GM23338 (cell line): ENCODE results near the gene KLHL26. TPM values are rescaled to one million over a fixed set of nuclear protein-coding genes. Genes with fewer than 3 reads are reported as not detected.

Experiments used
- ATAC-seq: fragments of 200-7000 bp; cut with Tn5 transposase; 3 replicates; pipeline ENCODE4 v1.9.1; 2020
- DNase-seq: peaks from one replicate; pipeline ENCODE4 v3.0.0-alpha.2; 2015; ENCODE audit warnings: low spot score
- H2AFZ ChIP-seq: fragments of 200-600 bp; sonication (generic); 2 replicates; pipeline ENCODE4 v1.8.0; 2016; ENCODE audit warnings: antibody characterized with exemption, mild to moderate bottlenecking, moderate library complexity
- H3F3A ChIP-seq: fragments of 200-600 bp; sonication (generic); replicated peaks from 2 replicates; pipeline ENCODE4 v1.8.0; 2017; ENCODE audit warnings: antibody characterized with exemption, mixed run types, low read depth
- H3K27ac ChIP-seq: fragments of 200-600 bp; sonication (generic); 2 replicates; pipeline ENCODE4 v1.6.1; 2016; ENCODE audit warnings: low read depth
- H3K27me3 ChIP-seq: fragments of 200-600 bp; sonication (generic); 2 replicates; pipeline ENCODE4 v1.8.0; 2016; ENCODE audit warnings: mild to moderate bottlenecking, mixed run types, moderate library complexity; ENCODE audit not compliant: insufficient read depth
- H3K36me3 ChIP-seq: fragments of 200-600 bp; sonication (generic); 2 replicates; pipeline ENCODE4 v1.8.0; 2016; ENCODE audit warnings: mild to moderate bottlenecking; ENCODE audit not compliant: insufficient read depth
- H3K4me1 ChIP-seq: fragments of 200-600 bp; sonication (generic); 2 replicates; pipeline ENCODE4 v1.8.0; 2016; ENCODE audit warnings: mild to moderate bottlenecking, moderate library complexity; ENCODE audit not compliant: insufficient read depth
- H3K4me2 ChIP-seq: fragments of 200-600 bp; sonication (generic); 2 replicates; pipeline ENCODE4 v1.7.1; 2017; ENCODE audit warnings: mixed run types
- H3K4me3 ChIP-seq: fragments of 200-600 bp; sonication (generic); 2 replicates; pipeline ENCODE4 v1.6.1; 2016; ENCODE audit warnings: mixed run types
- H3K79me2 ChIP-seq: fragments of 200-600 bp; sonication (generic); replicated peaks from 2 replicates; pipeline ENCODE4 v1.8.0; 2017; ENCODE audit warnings: mild to moderate bottlenecking; ENCODE audit not compliant: insufficient read depth
- H3K9me2 ChIP-seq: fragments of 200-600 bp; sonication (generic); 2 replicates; pipeline ENCODE4 v1.8.0; 2017; ENCODE audit not compliant: insufficient read depth
- H4K20me1 ChIP-seq: fragments of 200-600 bp; sonication (generic); replicated peaks from 2 replicates; pipeline ENCODE4 v1.8.0; 2017; ENCODE audit warnings: mild to moderate bottlenecking; ENCODE audit not compliant: insufficient read depth
- H3K27ac Mint-ChIP-seq: 2 replicates; pipeline ENCODE4 v1.8.0; 2020; ENCODE audit warnings: inconsistent platforms, mild to moderate bottlenecking, moderate library complexity, mixed read lengths
- H3K27me3 Mint-ChIP-seq: 3 replicates; pipeline ENCODE4 v1.8.0; 2022; ENCODE audit warnings: low read depth, mild to moderate bottlenecking, moderate library complexity, mixed read lengths, inconsistent platforms; ENCODE audit not compliant: insufficient read depth, poor library complexity
- H3K36me3 Mint-ChIP-seq: 3 replicates; pipeline ENCODE4 v1.8.0; 2021; ENCODE audit warnings: low read depth, mild to moderate bottlenecking, inconsistent platforms, moderate library complexity, mixed read lengths
- H3K4me1 Mint-ChIP-seq: 3 replicates; pipeline ENCODE4 v1.8.0; 2020; ENCODE audit warnings: mild to moderate bottlenecking, inconsistent platforms, mixed read lengths
- H3K4me3 Mint-ChIP-seq: 3 replicates; pipeline ENCODE4 v1.8.0; 2021; ENCODE audit warnings: moderate library complexity, mild to moderate bottlenecking, inconsistent platforms, mixed read lengths
- H3K9me3 Mint-ChIP-seq: 3 replicates; pipeline ENCODE4 v1.8.0; 2020; ENCODE audit warnings: moderate library complexity, mild to moderate bottlenecking, inconsistent platforms, mixed read lengths
- EZH2 ChIP-seq: fragments of 200-600 bp; sonication (generic); IDR thresholded peaks from one replicate; pipeline ENCODE4 v1.8.0; 2017; ENCODE audit warnings: antibody characterized with exemption, mild to moderate bottlenecking, low read depth; ENCODE audit not compliant: unreplicated experiment
- EZH2phosphoT487 ChIP-seq: fragments of 200-600 bp; sonication (generic); IDR thresholded peaks from one replicate; pipeline ENCODE4 v1.8.1; 2018; ENCODE audit warnings: antibody characterized with exemption; ENCODE audit not compliant: unreplicated experiment
- NANOG ChIP-seq: IDR thresholded peaks from 2 replicates; pipeline ENCODE4 v1.6.1; 2016; ENCODE audit warnings: antibody characterized with exemption, borderline replicate concordance
- POLR2AphosphoS5 ChIP-seq: IDR thresholded peaks from 2 replicates; pipeline ENCODE4 v1.6.1; 2016; ENCODE audit warnings: antibody characterized with exemption, low read depth
- STAT1 ChIP-seq: IDR thresholded peaks from one replicate; pipeline ENCODE4 v1.6.1; 2016; ENCODE audit warnings: antibody characterized with exemption; ENCODE audit not compliant: unreplicated experiment
- ZNF114 ChIP-seq: fragments of 250-450 bp; sonication (Bioruptor Pico); IDR thresholded peaks from 2 replicates; pipeline ENCODE4 v1.5.0; 2020; ENCODE audit warnings: mild to moderate bottlenecking, moderate library complexity
- polyA plus RNA-seq: library from polyadenylated mRNA; unstranded; fragments of >200 nt; fragmentation: Nextera tagmentation; extraction: Ambion mirVana; gene quantifications from 2 replicates; pipeline ENCODE4 v1.2.1, GENCODE V29; 2016
- total RNA-seq: library from RNA; depleted of rRNA; stranded (reverse); fragments of >200 nt; shearing (Covaris generic); gene quantifications from 2 replicates; pipeline ENCODE4 v1.2.3, GENCODE V29; 2014
- TF ChIP-seq, protein P1 (sequence below), 2 experiments: fragments of 200-600 bp in 1 of 2; sonication (generic) in 1 of 2; conservative IDR thresholded peaks; 2 replicates each; pipeline versions ENCODE4 v1.5.1 to v1.6.1; 2016 to 2017; ENCODE audit warnings: antibody characterized with exemption in 2 of 2, low read depth in 2 of 2, mild to moderate bottlenecking in 2 of 2, moderate library complexity in 1 of 2
- TF ChIP-seq, protein P2 (sequence below): IDR thresholded peaks from one replicate; pipeline ENCODE4 v1.6.1; 2018; ENCODE audit warnings: antibody characterized with exemption; ENCODE audit not compliant: unreplicated experiment

Gene KLHL26
- total and polyA plus RNA-seq, 2 experiments from 2014 or later, result 3.6 to 11.2 TPM

DNA sequence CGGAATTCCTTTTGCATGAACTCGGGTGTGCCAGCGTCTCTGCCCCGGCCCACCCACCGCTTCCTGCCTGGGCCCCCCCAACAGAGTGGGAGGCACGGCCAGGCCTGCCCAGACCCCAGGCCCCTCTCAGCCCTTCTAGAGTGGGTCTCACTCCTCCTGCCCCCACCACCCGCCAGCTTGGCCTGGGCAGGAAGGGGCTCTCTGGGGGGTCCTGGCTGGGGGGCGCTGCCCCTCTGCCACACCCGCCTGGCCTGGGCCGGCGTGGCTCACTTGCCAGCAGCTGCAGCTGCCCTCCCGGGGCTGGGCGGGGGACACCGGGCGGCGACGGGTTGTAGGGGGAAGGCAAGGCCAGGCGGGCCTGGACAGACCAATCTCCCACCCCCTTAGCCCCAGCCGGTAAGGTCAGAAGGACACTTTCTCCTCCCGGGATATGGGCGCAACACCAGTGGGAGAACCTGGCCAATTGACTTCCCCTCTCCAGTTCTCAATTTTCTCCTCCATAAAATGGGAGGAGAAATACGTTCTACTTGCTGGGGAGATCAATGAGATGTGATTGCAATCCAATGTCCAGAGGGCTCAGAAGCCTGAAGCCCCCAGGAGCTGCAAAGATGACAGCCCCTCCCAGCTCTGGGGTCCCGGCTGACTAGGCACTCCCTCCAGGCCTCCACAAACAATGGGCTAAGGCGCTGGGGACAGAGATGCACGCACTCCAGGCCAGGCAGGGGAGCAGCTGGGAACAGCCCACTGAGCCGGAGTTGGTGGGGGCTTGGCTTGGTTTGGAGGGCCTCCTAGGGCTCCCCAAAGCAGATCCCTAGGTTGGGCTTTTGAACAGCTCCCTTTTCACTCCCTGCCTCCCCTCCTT lies 32.6 kb upstream of the KLHL26 start:
- Histone ChIP-seq H3K27ac (no peak overlapping the region), H3K4me3 (peak overlapping the region; percentile 57), H3K4me2 (peak overlapping the region; percentile 96), H3K36me3 (no peaks in the 10 kb centered on the region), H3K4me1 (peaks cover 32% of the 10 kb centered on the region), H3K9me2 (no peaks in the 10 kb centered on the region), H3K79me2 (no peaks in the 10 kb centered on the region), H3K27me3 (peaks cover 87% of the 10 kb centered on the region), H3F3A (peaks cover 25% of the 10 kb centered on the region), H4K20me1 (0 out of 2 replicates have a peak, but pooled peaks cover 7% of the 10 kb centered on the region), H2AFZ (no peak overlapping the region)
- H3K27ac Mint-ChIP-seq, result no peak overlapping the region
- peaks cover 77% of the 10 kb centered on the region for H3K27me3 Mint-ChIP-seq
- peaks cover 2% of the 10 kb centered on the region; the same call in 1 of the 3 replicates for H3K36me3 Mint-ChIP-seq
- peak; percentile 29 for ATAC-seq
- DNase-seq, result peak; percentile 59
- H3K4me3 Mint-ChIP-seq, result peak overlapping the region; percentile 67; the same call in 2 of the 3 replicates
- H3K9me3 Mint-ChIP-seq, result no peaks in the 10 kb centered on the region; the same call in 2 of the 3 replicates
- peaks cover 29% of the 10 kb centered on the region for H3K4me1 Mint-ChIP-seq
- TF ChIP-seq, protein P1, sequence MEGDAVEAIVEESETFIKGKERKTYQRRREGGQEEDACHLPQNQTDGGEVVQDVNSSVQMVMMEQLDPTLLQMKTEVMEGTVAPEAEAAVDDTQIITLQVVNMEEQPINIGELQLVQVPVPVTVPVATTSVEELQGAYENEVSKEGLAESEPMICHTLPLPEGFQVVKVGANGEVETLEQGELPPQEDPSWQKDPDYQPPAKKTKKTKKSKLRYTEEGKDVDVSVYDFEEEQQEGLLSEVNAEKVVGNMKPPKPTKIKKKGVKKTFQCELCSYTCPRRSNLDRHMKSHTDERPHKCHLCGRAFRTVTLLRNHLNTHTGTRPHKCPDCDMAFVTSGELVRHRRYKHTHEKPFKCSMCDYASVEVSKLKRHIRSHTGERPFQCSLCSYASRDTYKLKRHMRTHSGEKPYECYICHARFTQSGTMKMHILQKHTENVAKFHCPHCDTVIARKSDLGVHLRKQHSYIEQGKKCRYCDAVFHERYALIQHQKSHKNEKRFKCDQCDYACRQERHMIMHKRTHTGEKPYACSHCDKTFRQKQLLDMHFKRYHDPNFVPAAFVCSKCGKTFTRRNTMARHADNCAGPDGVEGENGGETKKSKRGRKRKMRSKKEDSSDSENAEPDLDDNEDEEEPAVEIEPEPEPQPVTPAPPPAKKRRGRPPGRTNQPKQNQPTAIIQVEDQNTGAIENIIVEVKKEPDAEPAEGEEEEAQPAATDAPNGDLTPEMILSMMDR (conservative IDR thresholded peaks at IDR 0.05; ENCODE audit: low read depth in 2 of 2), result no peak
- TF ChIP-seq POLR2AphosphoS5, result no peak
- TF ChIP-seq, protein P2, sequence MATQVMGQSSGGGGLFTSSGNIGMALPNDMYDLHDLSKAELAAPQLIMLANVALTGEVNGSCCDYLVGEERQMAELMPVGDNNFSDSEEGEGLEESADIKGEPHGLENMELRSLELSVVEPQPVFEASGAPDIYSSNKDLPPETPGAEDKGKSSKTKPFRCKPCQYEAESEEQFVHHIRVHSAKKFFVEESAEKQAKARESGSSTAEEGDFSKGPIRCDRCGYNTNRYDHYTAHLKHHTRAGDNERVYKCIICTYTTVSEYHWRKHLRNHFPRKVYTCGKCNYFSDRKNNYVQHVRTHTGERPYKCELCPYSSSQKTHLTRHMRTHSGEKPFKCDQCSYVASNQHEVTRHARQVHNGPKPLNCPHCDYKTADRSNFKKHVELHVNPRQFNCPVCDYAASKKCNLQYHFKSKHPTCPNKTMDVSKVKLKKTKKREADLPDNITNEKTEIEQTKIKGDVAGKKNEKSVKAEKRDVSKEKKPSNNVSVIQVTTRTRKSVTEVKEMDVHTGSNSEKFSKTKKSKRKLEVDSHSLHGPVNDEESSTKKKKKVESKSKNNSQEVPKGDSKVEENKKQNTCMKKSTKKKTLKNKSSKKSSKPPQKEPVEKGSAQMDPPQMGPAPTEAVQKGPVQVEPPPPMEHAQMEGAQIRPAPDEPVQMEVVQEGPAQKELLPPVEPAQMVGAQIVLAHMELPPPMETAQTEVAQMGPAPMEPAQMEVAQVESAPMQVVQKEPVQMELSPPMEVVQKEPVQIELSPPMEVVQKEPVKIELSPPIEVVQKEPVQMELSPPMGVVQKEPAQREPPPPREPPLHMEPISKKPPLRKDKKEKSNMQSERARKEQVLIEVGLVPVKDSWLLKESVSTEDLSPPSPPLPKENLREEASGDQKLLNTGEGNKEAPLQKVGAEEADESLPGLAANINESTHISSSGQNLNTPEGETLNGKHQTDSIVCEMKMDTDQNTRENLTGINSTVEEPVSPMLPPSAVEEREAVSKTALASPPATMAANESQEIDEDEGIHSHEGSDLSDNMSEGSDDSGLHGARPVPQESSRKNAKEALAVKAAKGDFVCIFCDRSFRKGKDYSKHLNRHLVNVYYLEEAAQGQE, result no peak
- no peak for TF ChIP-seq STAT1
- no peak for TF ChIP-seq NANOG
- TF ChIP-seq EZH2phosphoT487, result no peak
- no peak for TF ChIP-seq EZH2

DNA sequence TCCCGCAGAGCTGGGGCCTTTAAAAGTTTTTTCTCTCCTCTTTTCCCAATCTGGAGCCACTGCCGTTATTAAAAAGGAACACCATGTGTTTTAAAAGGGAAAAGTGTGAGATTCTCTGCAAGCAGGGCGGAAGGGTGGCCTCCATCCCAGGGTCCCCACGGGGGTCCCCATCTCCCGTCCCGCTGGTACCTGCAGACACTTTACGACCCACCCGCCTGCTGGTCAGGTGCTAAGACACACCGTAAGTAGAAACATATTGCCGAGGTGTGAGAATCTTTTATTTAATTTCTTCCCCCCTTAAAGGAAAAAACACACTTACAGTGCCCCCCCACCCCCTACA lies 32.0 kb upstream of the KLHL26 start:
- ATAC-seq (no peak), DNase-seq (no peak)
- H3K27ac Mint-ChIP-seq, result no peak overlapping the region
- Histone ChIP-seq H4K20me1 (0 out of 2 replicates have a peak, but pooled peaks cover 7% of the 10 kb centered on the region), H3K27me3 (peaks cover 91% of the 10 kb centered on the region), H3K36me3 (no peaks in the 10 kb centered on the region), H3K9me2 (no peaks in the 10 kb centered on the region), H3F3A (peaks cover 31% of the 10 kb centered on the region), H3K79me2 (no peaks in the 10 kb centered on the region), H3K27ac (no peak overlapping the region), H3K4me3 (peak overlapping the region; percentile 57), H3K4me1 (peaks cover 38% of the 10 kb centered on the region), H2AFZ (no peak overlapping the region), H3K4me2 (peak overlapping the region; percentile 96)
- H3K4me3 Mint-ChIP-seq, result peak overlapping the region; percentile 67; the same call in 1 of the 3 replicates
- peaks cover 2% of the 10 kb centered on the region; the same call in 1 of the 3 replicates for H3K36me3 Mint-ChIP-seq
- peaks cover 79% of the 10 kb centered on the region for H3K27me3 Mint-ChIP-seq
- no peaks in the 10 kb centered on the region; the same call in 2 of the 3 replicates for H3K9me3 Mint-ChIP-seq
- TF ChIP-seq EZH2phosphoT487 (no peak), STAT1 (no peak), ZNF114 (CRISPR knock-in tag) (no peak), EZH2 (peak; percentile 55)
- peaks cover 35% of the 10 kb centered on the region for H3K4me1 Mint-ChIP-seq
